PFSK-1 (cell line): ENCODE data around the gene CGB1.

ENCODE experiments used
- FOXP2 ChIP-seq: optimal IDR thresholded peaks from 2 replicates; pipeline ENCODE3; 2011; ENCODE audit warnings: borderline replicate concordance, control low read depth, inconsistent platforms; ENCODE audit not compliant: insufficient read depth; ENCODE audit errors: extremely low read length, extremely low read depth
- POLR2AphosphoS5 ChIP-seq: IDR thresholded peaks from 2 replicates; pipeline ENCODE4 v1.6.1; 2012; ENCODE audit warnings: low read depth, mild to moderate bottlenecking, control low read depth, low read length, moderate library complexity
- REST ChIP-seq, 2 experiments: IDR thresholded peaks; 2 replicates each; pipeline versions ENCODE4 v1.6.1 to v1.8.0; 2011 to 2012; ENCODE audit warnings: low read depth in 2 of 2, low read length in 2 of 2, control low read depth in 1 of 2, inconsistent platforms in 1 of 2, mild to moderate bottlenecking in 1 of 2, moderate library complexity in 1 of 2; ENCODE audit not compliant: insufficient read depth in 1 of 2
- SIN3A ChIP-seq: IDR thresholded peaks from 2 replicates; pipeline ENCODE4 v1.6.1; 2012; ENCODE audit warnings: mild to moderate bottlenecking, low read length, moderate library complexity, borderline replicate concordance; ENCODE audit not compliant: insufficient read depth
- TAF1 ChIP-seq: IDR thresholded peaks from 2 replicates; pipeline ENCODE4 v1.6.1; 2012; ENCODE audit warnings: low read length, control low read depth, borderline replicate concordance; ENCODE audit not compliant: insufficient read depth

GRCh38 chr19:49069026-49069425, 32.3 kb upstream of the CGB1 start:
- TF ChIP-seq POLR2AphosphoS5, result no peak
- no peak for TF ChIP-seq FOXP2
- no peak for TF ChIP-seq REST (IDR thresholded peaks at IDR 0.05; ENCODE audit: insufficient read depth in 1 of 2, low read depth in 2 of 2, low read length in 2 of 2)
- no peak for TF ChIP-seq TAF1
- no peak for TF ChIP-seq SIN3A
